GM21786 (cell line): ENCODE data around the gene SMYD3.

ENCODE experiments used
- ATAC-seq: cut with Tn5 transposase; IDR thresholded peaks from one replicate; pipeline ENCODE4 v1.9.1; 2021; ENCODE audit not compliant: unreplicated experiment

Gene SMYD3

DNA sequence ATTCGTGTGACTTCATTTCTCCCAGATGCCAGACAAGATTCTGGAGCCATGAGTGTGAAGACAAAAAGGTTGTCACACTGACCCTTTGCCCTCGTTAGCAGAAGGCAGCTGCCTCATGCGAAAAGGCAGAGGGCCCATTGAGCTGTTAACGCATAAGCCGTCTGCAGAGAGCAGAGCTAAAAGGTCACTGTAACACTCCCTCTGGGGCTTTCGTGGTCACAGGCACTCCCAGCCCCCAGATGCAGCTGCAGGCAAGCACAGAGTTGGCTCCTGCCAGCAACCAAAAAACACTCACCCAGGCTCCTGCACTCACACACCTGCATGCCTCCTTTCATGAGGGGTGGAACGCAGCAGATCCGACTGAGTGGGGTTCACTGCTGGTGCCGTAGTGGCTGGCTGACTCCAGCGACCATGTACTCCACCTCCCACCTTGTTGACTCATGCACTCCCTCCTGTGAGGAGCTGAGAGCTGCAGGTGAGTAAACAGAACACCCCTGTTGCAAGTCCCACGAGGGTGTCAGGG lies 287.5 kb downstream of the SMYD3 start:
- peak; percentile 81 for ATAC-seq

DNA sequence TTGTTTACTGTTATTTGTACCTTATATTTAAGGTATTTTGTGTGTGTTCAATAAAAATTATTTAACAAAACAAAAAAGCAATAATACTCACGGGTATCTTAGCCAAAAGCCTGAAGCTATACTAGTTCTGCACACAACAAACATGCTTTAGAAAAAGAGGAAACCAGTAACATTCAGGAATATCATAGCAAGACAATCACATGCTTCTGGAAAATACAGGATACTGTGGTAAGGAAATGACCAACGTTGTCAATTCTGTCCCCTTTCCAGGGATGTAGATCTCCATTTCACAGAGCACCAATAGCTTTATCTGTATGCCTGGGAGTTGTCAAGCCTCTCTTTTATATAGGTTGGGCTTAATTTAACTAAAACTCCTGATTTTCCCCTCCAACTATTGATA lies 288.4 kb downstream of the SMYD3 start:
- ATAC-seq: no peak

DNA sequence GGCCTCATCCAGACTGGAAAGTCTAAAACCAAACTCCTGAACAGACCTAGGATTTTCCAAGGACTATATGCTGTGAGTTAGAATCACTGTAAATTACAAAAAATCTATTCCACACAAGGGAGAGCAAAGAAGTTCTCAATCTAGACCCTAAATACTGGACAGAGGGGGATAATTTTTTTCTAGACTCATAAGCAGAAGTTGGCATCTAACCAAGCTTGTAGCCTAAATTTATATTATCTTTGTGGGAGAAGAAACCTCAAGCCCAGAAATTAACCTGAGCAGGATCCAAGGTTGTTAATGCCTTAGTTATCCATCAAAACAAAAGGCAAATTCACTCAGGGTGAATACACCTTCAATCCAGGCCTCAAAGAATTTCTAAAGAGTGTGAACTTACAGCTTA lies 290.2 kb downstream of the SMYD3 start:
- no peak for ATAC-seq

- no peak for ATAC-seq
Observed at GRCh38 chr1:246215510-246215903, 291.6 kb downstream of the SMYD3 start.

GRCh38 chr1:246214708-246215509 lies 292.2 kb downstream of the SMYD3 start:
- ATAC-seq: peak; percentile 83

DNA sequence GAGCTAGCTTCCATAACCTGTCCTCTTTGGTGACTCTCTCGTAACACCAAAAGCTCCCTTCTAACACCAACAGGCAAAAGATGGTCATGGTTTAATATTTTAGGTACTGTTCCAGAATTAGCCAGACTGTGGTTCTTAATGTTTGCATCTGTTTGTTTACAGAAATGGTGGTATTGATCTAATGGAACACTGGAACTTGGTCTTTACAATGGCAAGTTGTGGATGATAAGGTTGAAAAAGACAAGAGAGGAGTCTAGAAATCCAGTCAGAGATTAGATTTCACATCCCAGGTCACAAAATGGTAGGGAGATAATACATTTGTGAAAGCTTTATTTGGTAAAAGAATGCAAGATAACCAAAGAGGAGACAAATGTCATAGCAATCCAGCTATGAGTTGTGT lies 293.1 kb downstream of the SMYD3 start:
- no peak for ATAC-seq

- ATAC-seq: no peak
Observed at GRCh38 chr1:246213502-246213901, 293.6 kb downstream of the SMYD3 start.

DNA sequence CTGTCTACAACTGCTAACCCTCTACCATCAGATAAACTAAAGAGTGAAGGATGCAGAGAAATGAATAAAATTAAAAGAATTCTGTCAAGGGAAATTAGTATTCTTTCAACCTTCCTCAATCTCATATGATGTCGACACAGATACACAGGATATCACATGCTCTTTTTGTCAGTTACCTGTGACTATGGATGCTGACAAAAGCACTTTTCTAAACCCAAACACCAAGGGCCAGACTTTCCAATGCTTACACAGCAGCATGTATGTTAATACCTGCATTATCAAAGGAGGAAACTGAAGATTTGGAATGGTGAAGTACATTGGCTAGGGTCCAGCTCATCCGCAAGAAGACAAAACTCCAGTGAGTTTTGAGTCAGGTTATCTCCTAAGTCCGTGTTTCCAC lies 294.0 kb downstream of the SMYD3 start:
- no peak for ATAC-seq

GRCh38 chr1:246212013-246212412 lies 295.1 kb downstream of the SMYD3 start:
- ATAC-seq: no peak

DNA sequence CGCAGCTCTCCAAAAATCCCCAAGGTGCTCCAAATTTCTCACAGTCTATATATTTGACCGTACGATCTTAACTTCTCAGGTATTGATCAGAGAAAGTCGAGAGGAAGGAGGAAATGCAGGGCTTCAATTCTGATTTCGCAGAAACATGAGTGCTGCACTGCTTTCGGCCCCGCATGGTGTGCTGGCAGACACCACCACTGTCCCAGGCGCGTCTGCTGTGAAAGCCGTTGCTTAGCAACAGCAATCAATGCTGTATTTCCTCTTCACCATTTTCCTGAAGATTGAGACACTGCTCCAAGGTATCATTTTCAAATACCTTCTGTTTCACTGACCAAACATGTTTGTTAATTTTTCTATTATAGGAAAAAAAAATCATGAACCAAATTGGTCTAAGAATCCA lies 296.3 kb downstream of the SMYD3 start:
- no peak for ATAC-seq

- no peak for ATAC-seq
Observed at GRCh38 chr1:246208105-246208504, 299.0 kb downstream of the SMYD3 start.

- ATAC-seq: no peak
Observed at GRCh38 chr1:246203180-246203579, 303.9 kb downstream of the SMYD3 start.

DNA sequence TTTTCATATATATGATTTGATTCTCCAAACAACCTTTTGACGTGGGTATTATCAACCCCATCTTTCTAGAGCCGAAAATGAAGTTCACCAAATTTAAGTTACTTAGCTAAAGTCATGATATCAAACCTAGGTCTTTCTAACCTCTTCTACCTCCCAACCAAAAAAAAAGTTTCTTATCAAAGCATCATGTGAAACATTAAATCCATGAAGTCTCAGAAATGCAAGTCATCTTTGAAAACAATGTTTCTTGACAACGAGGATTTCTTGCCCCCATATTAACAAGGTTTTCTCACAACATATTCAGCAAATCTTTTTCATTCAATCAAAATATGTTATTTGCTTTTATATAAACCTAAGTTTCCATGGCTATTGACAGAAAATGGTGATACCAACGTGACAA lies 306.3 kb downstream of the SMYD3 start:
- ATAC-seq: no peak

GRCh38 chr1:246200225-246200624 lies 306.9 kb downstream of the SMYD3 start:
- ATAC-seq: no peak

DNA sequence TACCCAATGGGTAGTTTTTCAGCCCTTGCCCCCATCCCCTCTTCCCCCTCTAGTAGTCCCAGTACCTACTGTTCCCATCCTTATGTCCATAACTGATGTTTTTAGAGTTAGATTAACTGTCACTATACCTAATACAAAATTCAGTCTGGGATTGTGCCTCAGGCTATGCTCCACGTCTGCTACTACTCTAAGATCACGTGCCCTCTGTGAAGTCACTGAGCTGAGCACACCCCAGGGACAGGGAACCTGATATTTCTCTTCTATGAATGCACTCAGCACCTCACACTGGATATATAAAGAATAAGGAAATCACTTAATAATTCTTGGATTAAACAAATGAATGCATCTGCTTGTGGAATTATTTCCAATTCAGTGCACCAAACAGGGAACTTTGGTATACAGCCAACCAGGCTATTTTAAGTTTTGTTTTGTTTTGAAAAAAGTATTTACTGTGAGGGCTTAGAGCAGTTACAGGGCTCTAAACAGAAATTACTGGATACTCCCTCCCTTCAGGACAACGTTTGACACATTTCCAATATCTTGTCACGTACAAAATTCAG lies 307.9 kb downstream of the SMYD3 start:
- no peak for ATAC-seq

- ATAC-seq: no peak
Observed at GRCh38 chr1:246198115-246198816, 308.8 kb downstream of the SMYD3 start.

GRCh38 chr1:246197076-246197475 lies 310.0 kb downstream of the SMYD3 start:
- no peak for ATAC-seq

GRCh38 chr1:246195296-246195695 lies 311.8 kb downstream of the SMYD3 start:
- no peak for ATAC-seq

GRCh38 chr1:246193537-246193936 lies 313.5 kb downstream of the SMYD3 start:
- ATAC-seq: no peak

- ATAC-seq: no peak
Observed at GRCh38 chr1:246189126-246189525, 318.0 kb downstream of the SMYD3 start.

- no peak for ATAC-seq
Observed at GRCh38 chr1:246187834-246188372, 319.2 kb downstream of the SMYD3 start.

- ATAC-seq: no peak
Observed at GRCh38 chr1:246184503-246184902, 322.6 kb downstream of the SMYD3 start.
